ENCODE measurements around the gene GARNL3. TPM values are rescaled to one million over a fixed set of nuclear protein-coding genes. Genes with fewer than 3 reads are reported as not detected.

The GARNL3 gene
- total RNA-seq, 2 experiments from 2014 or later, result 0.63 to 1.8 TPM

DNA sequence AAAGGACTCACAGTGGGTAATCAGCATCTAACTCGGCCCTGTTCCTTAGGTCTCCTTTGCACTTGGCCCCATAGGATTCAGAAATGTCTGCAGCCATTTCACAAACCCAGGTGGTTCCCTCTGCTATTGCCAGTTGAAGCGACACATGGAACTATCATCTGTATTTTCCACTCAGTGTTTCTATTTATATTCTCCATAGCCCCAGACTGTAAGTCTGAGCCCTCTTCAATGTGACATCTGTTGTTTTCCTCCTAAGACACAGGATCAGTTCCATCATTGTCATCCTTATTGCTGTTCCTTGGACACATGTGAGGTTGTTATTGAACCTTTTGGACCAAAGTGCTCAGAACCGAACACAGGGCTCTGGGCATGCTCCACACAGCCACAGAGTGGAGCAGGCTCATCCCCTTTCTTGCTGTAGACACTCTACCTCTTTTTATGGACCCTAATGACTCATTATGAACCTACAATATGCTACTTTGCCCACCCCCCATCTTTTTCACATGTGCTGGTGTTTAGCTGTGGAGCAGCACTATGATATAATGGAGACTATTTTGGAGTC lies 36.4 kb downstream of the GARNL3 start:
- Mint-ChIP-seq H3K36me3 (ENCODE audit: low read depth) (no peaks in the 10 kb centered on the region), H3K9me3 (no peaks in the 10 kb centered on the region), H3K4me1 (ENCODE audit: low read depth) (no peaks in the 10 kb centered on the region), H3K27ac (no peak overlapping the region), H3K4me3 (no peak overlapping the region), H3K27me3 (peaks cover 37% of the 10 kb centered on the region)
- DNase-seq, result no peak
- no peaks in the 10 kb centered on the region for H3K4me1 ChIP-seq (ENCODE audit: insufficient read depth, low read length)
- intact Hi-C loops (cut with DNase I, micrococcal nuclease), result no loop called here
- CTCF ChIA-PET, result no interaction called here
- H3K27me3 ChIP-seq (ENCODE audit: control insufficient read depth in 1 of 2, insufficient read depth in 2 of 2, low read length in 2 of 2), result peaks cover 0 to 3% of the 10 kb centered on the region in 2 experiments
- POLR2A ChIA-PET, result interaction anchor here (1.0 kb wide), 1 partner anchor 96 kb away, joined by 3 read pairs; the partner anchor contains the start of gene SLC2A8
- TF ChIP-seq, protein P1, sequence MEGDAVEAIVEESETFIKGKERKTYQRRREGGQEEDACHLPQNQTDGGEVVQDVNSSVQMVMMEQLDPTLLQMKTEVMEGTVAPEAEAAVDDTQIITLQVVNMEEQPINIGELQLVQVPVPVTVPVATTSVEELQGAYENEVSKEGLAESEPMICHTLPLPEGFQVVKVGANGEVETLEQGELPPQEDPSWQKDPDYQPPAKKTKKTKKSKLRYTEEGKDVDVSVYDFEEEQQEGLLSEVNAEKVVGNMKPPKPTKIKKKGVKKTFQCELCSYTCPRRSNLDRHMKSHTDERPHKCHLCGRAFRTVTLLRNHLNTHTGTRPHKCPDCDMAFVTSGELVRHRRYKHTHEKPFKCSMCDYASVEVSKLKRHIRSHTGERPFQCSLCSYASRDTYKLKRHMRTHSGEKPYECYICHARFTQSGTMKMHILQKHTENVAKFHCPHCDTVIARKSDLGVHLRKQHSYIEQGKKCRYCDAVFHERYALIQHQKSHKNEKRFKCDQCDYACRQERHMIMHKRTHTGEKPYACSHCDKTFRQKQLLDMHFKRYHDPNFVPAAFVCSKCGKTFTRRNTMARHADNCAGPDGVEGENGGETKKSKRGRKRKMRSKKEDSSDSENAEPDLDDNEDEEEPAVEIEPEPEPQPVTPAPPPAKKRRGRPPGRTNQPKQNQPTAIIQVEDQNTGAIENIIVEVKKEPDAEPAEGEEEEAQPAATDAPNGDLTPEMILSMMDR (IDR thresholded peaks at IDR 0.05), result no peak
- H3K36me3 ChIP-seq (ENCODE audit: insufficient read depth, low read length), result no peaks in the 10 kb centered on the region
- ATAC-seq (ENCODE audit: poor library complexity), result no peak
- H3K9me3 ChIP-seq (ENCODE audit: control insufficient read depth in 1 of 2, insufficient read depth in 1 of 2, low read length in 2 of 2), result no peaks in the 10 kb centered on the region
- H3K27ac ChIP-seq (ENCODE audit: low read depth in 1 of 2, low read length in 2 of 2), result no peak overlapping the region
- H3K4me3 ChIP-seq (ENCODE audit: low read length), result no peak overlapping the region

DNA sequence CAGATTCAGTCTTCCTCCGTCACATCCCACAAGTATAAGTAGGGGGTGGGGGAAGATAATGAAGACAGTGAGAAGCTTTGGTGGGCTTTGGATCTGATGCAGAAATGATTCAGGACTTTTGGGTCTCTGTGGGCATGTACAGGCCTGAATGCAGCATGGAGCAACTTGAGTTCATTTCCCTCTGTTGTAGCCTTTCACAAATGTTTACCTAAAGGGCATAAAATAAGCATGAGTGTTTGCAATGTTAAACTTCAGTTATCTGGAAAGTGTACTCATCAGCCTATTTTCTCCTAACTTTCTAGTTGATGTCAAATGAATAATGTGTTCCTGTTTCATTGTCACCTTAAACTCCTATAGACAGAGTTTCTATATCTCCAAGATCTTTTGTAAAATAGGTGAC lies 39.3 kb downstream of the GARNL3 start:
- ChIA-PET POLR2A (no interaction called here), CTCF (interaction anchor here (1.4 kb wide), 1 partner anchor 14 kb away, joined by 3 read pairs; no protein-coding TSS in a partner anchor)
- no peaks in the 10 kb centered on the region for H3K36me3 Mint-ChIP-seq (ENCODE audit: low read depth)
- Histone ChIP-seq H3K9me3 (ENCODE audit: control insufficient read depth in 1 of 2, insufficient read depth in 1 of 2, low read length in 2 of 2) (no peaks in the 10 kb centered on the region), H3K4me1 (ENCODE audit: insufficient read depth, low read length) (no peaks in the 10 kb centered on the region), H3K36me3 (ENCODE audit: insufficient read depth, low read length) (no peaks in the 10 kb centered on the region), H3K27me3 (ENCODE audit: control insufficient read depth in 1 of 2, insufficient read depth in 2 of 2, low read length in 2 of 2) (no peaks in the 10 kb centered on the region), H3K4me3 (ENCODE audit: low read length) (no peak overlapping the region), H3K27ac (ENCODE audit: low read depth in 1 of 2, low read length in 2 of 2) (no peak overlapping the region)
- H3K4me1 Mint-ChIP-seq (ENCODE audit: low read depth), result no peaks in the 10 kb centered on the region
- DNase-seq, result no peak
- H3K27ac Mint-ChIP-seq, result no peak overlapping the region
- intact Hi-C loops (cut with DNase I, micrococcal nuclease), result no loop called here
- no peak overlapping the region for H3K4me3 Mint-ChIP-seq
- TF ChIP-seq, protein P1 (IDR thresholded peaks at IDR 0.05), result no peak
- no peaks in the 10 kb centered on the region for H3K9me3 Mint-ChIP-seq
- ATAC-seq (ENCODE audit: poor library complexity), result no peak
- H3K27me3 Mint-ChIP-seq, result peaks cover 45% of the 10 kb centered on the region

DNA sequence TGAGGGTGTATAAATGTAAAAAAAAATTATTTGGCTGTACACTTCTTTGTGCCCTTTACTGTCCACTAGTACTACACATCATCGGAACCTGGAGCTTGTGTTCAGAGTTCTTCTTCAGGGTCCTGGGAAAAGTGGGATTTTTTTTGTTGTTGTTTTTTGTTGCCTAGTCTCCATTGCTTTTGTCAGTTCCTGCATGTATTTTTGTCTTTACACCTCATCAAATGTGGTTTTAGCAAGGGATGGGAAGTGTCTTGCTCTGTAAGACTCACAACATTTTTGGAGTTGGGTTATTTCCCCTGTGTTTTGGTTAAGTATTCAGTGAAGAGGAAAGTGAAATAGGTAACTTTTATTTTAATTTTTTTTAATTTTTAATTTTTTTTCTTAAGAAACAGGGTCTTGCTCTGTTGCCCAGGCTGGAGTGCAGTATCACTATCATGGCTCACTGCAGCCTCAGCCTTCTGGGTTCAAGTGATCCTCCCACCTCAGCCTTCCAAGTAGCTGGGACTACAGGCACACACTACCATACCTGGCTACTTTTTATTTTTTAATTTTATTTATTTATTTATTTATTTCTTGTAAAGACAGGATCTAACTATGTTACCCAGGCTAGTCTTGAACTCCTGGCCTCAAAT lies 40.7 kb downstream of the GARNL3 start:
- POLR2A ChIA-PET, result no interaction called here
- intact Hi-C loops (cut with DNase I, micrococcal nuclease), result no loop called here
- H3K36me3 Mint-ChIP-seq (ENCODE audit: low read depth), result no peaks in the 10 kb centered on the region

More for the DNA sequence above, 40.7 kb downstream of the GARNL3 start:
- H3K4me3 ChIP-seq (ENCODE audit: low read length), result no peak overlapping the region
- TF ChIP-seq, protein P1 (IDR thresholded peaks at IDR 0.05), result no peak
- H3K27ac Mint-ChIP-seq, result no peak overlapping the region
- H3K9me3 ChIP-seq (ENCODE audit: control insufficient read depth in 1 of 2, insufficient read depth in 1 of 2, low read length in 2 of 2), result no peaks in the 10 kb centered on the region
- no peaks in the 10 kb centered on the region for H3K36me3 ChIP-seq (ENCODE audit: insufficient read depth, low read length)
- no peaks in the 10 kb centered on the region for H3K4me1 Mint-ChIP-seq (ENCODE audit: low read depth)
- DNase-seq (no peak), ATAC-seq (ENCODE audit: poor library complexity) (no peak)
- CTCF ChIA-PET, result no interaction called here
- no peaks in the 10 kb centered on the region for H3K27me3 ChIP-seq (ENCODE audit: control insufficient read depth in 1 of 2, insufficient read depth in 2 of 2, low read length in 2 of 2)
- no peaks in the 10 kb centered on the region for H3K4me1 ChIP-seq (ENCODE audit: insufficient read depth, low read length)
- H3K4me3 Mint-ChIP-seq, result no peak overlapping the region
- H3K27ac ChIP-seq (ENCODE audit: low read depth in 1 of 2, low read length in 2 of 2), result no peak overlapping the region
- peaks cover 55% of the 10 kb centered on the region for H3K27me3 Mint-ChIP-seq
- H3K9me3 Mint-ChIP-seq, result no peaks in the 10 kb centered on the region

Measured in CD4-positive, alpha-beta T cell (primary cell).